ENCODE data around the gene WDR18. TPM values are rescaled to one million over a fixed set of nuclear protein-coding genes. Genes with fewer than 3 reads are reported as not detected.

The WDR18 gene
- total and polyA plus RNA-seq, 2 experiments from 2014 or later, result 155 to 157 TPM

DNA sequence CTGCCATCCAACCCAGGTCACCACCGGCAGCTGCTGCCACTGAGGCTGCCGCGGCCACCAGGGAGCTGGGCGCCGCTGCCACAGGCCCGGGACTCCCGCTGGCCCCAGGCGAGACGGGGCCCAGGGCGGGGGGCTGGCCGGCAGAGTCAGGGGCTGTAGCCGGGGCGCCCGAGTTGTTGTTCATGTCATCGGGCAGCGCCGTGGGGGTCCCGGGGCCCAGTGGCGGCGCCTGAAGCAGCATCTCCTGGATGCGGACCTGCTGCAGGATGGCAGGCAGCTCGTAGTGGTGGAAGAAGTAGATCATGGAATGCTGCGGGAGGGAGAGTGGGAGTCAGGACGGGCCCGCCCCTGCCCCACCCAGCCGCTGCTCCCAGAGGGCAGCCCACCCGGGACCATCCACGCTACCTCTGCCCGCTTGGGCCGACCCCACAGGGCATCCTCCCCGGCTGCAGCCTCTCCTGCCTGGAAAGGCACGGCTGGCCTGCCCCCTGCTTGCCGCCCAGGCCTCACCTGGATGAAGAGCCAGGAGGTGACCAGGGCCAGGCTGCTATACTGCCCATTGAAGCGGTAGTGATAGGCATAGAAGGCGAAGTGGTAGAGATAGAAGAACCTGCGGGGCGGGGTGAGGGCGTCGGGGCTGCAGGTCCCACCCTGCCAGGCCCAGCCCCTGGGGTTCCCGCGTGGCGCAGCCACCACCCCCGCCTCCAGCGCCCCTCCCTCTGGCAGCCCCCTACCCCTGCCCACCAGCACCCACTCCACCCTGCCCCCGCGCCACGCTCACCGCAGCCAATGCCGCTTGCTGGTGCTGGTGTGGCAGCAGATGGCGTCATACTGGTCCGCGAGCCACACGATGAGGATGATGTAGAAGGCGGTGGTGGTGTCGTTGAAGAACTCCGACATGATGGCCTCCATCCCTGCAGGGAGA, 26.7 kb downstream of the WDR18 start:
- peaks cover 10% of the 10 kb centered on the region; the same call in 1 of the 2 replicates for H3F3A ChIP-seq (replicated peaks; ENCODE audit: low read depth)
- H3K36me3 ChIP-seq (ENCODE audit: insufficient read depth), result no peaks in the 10 kb centered on the region
- Mint-ChIP-seq H3K9me3 (peaks cover 3% of the 10 kb centered on the region; the same call in 1 of the 3 replicates), H3K4me3 (no peak overlapping the region), H3K27me3 (ENCODE audit: insufficient read depth, low read depth, poor library complexity) (peaks cover 14% of the 10 kb centered on the region), H3K4me1 (peaks cover 5% of the 10 kb centered on the region; the same call in 2 of the 3 replicates), H3K27ac (no peak overlapping the region), H3K36me3 (ENCODE audit: low read depth) (peaks cover 12% of the 10 kb centered on the region)
- no peak for ATAC-seq
- H3K27ac ChIP-seq (ENCODE audit: low read depth), result no peak overlapping the region
- H3K79me2 ChIP-seq (replicated peaks; ENCODE audit: insufficient read depth), result peaks cover 22% of the 10 kb centered on the region
- no peak for DNase-seq (ENCODE audit: low spot score)
- no peaks in the 10 kb centered on the region for H3K4me1 ChIP-seq (ENCODE audit: insufficient read depth)
- no peak overlapping the region for H3K4me3 ChIP-seq
- peaks cover 14% of the 10 kb centered on the region; the same call in 1 of the 2 replicates for H4K20me1 ChIP-seq (replicated peaks; ENCODE audit: insufficient read depth)
- H2AFZ ChIP-seq, result no peak overlapping the region
- no peaks in the 10 kb centered on the region for H3K27me3 ChIP-seq (ENCODE audit: insufficient read depth)
- TF ChIP-seq POLR2AphosphoS5 (IDR thresholded peaks at IDR 0.05; ENCODE audit: low read depth), result no peak
- TF ChIP-seq, protein P1, sequence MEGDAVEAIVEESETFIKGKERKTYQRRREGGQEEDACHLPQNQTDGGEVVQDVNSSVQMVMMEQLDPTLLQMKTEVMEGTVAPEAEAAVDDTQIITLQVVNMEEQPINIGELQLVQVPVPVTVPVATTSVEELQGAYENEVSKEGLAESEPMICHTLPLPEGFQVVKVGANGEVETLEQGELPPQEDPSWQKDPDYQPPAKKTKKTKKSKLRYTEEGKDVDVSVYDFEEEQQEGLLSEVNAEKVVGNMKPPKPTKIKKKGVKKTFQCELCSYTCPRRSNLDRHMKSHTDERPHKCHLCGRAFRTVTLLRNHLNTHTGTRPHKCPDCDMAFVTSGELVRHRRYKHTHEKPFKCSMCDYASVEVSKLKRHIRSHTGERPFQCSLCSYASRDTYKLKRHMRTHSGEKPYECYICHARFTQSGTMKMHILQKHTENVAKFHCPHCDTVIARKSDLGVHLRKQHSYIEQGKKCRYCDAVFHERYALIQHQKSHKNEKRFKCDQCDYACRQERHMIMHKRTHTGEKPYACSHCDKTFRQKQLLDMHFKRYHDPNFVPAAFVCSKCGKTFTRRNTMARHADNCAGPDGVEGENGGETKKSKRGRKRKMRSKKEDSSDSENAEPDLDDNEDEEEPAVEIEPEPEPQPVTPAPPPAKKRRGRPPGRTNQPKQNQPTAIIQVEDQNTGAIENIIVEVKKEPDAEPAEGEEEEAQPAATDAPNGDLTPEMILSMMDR (conservative IDR thresholded peaks at IDR 0.05; ENCODE audit: low read depth in 2 of 2), result peak in 1 of 2 experiments; percentile 6; a peak in 1 of 4 replicates
- H3K9me2 ChIP-seq (ENCODE audit: insufficient read depth), result no peaks in the 10 kb centered on the region
- no peak overlapping the region for H3K4me2 ChIP-seq

DNA sequence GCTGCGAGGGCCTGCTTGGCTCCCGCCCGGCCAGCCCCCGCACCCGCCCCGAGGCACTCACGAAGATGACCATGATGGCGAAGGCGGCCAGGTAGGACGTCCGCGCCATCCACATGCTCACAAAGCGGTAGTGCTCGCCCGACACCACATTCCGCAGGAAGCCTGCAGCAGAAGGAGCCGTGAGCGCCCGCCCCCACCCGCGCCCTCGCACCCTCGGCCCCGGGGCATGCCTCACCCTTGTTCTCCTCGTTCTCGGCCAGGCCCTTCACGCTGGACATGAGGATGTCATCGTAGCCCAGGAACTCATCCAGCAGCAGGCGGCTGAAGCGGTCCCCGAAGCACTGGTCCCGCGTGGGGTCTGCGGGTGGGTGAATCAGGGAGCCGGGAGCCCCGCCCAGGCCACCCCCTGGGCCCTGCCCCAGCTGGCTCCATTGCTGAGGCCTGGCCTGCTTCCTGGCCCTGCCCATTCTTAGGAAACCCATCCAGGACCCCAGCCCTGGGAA, 27.7 kb downstream of the WDR18 start:
- no peak overlapping the region for H3K27ac ChIP-seq (ENCODE audit: low read depth)
- H3K9me2 ChIP-seq (ENCODE audit: insufficient read depth), result no peaks in the 10 kb centered on the region
- H3K4me2 ChIP-seq, result no peak overlapping the region
- Mint-ChIP-seq H3K4me3 (no peak overlapping the region), H3K27me3 (ENCODE audit: insufficient read depth, low read depth, poor library complexity) (peaks cover 7% of the 10 kb centered on the region), H3K36me3 (ENCODE audit: low read depth) (peaks cover 6% of the 10 kb centered on the region; the same call in 2 of the 3 replicates), H3K27ac (no peak overlapping the region), H3K4me1 (peaks cover 13% of the 10 kb centered on the region), H3K9me3 (peaks cover 1% of the 10 kb centered on the region; the same call in 1 of the 3 replicates)
- H3K79me2 ChIP-seq (replicated peaks; ENCODE audit: insufficient read depth), result peaks cover 33% of the 10 kb centered on the region
- no peak overlapping the region for H2AFZ ChIP-seq
- DNase-seq (ENCODE audit: low spot score) (no peak), ATAC-seq (no peak)
- H3K27me3 ChIP-seq (ENCODE audit: insufficient read depth), result no peaks in the 10 kb centered on the region
- H4K20me1 ChIP-seq (replicated peaks; ENCODE audit: insufficient read depth), result peaks cover 18% of the 10 kb centered on the region
- H3K36me3 ChIP-seq (ENCODE audit: insufficient read depth), result no peaks in the 10 kb centered on the region
- H3F3A ChIP-seq (replicated peaks; ENCODE audit: low read depth), result peaks cover 6% of the 10 kb centered on the region; the same call in 1 of the 2 replicates
- H3K4me3 ChIP-seq, result no peak overlapping the region
- H3K4me1 ChIP-seq (ENCODE audit: insufficient read depth), result peaks cover 5% of the 10 kb centered on the region; the same call in 1 of the 2 replicates
- no peak for TF ChIP-seq STAT1 (IDR thresholded peaks at IDR 0.05; ENCODE audit: unreplicated experiment)
- no peak for TF ChIP-seq EZH2 (IDR thresholded peaks at IDR 0.05; ENCODE audit: low read depth, unreplicated experiment)
- TF ChIP-seq, protein P2, sequence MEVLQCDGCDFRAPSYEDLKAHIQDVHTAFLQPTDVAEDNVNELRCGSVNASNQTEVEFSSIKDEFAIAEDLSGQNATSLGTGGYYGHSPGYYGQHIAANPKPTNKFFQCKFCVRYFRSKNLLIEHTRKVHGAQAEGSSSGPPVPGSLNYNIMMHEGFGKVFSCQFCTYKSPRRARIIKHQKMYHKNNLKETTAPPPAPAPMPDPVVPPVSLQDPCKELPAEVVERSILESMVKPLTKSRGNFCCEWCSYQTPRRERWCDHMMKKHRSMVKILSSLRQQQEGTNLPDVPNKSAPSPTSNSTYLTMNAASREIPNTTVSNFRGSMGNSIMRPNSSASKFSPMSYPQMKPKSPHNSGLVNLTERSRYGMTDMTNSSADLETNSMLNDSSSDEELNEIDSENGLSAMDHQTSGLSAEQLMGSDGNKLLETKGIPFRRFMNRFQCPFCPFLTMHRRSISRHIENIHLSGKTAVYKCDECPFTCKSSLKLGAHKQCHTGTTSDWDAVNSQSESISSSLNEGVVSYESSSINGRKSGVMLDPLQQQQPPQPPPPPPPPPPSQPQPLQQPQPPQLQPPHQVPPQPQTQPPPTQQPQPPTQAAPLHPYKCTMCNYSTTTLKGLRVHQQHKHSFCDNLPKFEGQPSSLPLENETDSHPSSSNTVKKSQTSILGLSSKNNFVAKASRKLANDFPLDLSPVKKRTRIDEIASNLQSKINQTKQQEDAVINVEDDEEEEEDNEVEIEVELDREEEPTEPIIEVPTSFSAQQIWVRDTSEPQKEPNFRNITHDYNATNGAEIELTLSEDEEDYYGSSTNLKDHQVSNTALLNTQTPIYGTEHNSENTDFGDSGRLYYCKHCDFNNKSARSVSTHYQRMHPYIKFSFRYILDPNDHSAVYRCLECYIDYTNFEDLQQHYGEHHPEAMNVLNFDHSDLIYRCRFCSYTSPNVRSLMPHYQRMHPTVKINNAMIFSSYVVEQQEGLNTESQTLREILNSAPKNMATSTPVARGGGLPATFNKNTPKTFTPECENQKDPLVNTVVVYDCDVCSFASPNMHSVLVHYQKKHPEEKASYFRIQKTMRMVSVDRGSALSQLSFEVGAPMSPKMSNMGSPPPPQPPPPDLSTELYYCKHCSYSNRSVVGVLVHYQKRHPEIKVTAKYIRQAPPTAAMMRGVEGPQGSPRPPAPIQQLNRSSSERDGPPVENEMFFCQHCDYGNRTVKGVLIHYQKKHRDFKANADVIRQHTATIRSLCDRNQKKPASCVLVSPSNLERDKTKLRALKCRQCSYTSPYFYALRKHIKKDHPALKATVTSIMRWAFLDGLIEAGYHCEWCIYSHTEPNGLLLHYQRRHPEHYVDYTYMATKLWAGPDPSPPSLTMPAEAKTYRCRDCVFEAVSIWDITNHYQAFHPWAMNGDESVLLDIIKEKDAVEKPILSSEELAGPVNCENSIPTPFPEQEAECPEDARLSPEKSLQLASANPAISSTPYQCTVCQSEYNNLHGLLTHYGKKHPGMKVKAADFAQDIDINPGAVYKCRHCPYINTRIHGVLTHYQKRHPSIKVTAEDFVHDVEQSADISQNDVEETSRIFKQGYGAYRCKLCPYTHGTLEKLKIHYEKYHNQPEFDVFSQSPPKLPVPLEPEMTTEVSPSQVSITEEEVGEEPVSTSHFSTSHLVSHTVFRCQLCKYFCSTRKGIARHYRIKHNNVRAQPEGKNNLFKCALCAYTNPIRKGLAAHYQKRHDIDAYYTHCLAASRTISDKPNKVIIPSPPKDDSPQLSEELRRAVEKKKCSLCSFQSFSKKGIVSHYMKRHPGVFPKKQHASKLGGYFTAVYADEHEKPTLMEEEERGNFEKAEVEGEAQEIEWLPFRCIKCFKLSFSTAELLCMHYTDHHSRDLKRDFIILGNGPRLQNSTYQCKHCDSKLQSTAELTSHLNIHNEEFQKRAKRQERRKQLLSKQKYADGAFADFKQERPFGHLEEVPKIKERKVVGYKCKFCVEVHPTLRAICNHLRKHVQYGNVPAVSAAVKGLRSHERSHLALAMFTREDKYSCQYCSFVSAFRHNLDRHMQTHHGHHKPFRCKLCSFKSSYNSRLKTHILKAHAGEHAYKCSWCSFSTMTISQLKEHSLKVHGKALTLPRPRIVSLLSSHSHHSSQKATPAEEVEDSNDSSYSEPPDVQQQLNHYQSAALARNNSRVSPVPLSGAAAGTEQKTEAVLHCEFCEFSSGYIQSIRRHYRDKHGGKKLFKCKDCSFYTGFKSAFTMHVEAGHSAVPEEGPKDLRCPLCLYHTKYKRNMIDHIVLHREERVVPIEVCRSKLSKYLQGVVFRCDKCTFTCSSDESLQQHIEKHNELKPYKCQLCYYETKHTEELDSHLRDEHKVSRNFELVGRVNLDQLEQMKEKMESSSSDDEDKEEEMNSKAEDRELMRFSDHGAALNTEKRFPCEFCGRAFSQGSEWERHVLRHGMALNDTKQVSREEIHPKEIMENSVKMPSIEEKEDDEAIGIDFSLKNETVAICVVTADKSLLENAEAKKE (CRISPR knock-in tag; IDR thresholded peaks at IDR 0.05), result no peak
- TF ChIP-seq JUNB (IDR thresholded peaks at IDR 0.05; ENCODE audit: unreplicated experiment), result no peak
- no peak for TF ChIP-seq EZH2phosphoT487 (IDR thresholded peaks at IDR 0.05; ENCODE audit: unreplicated experiment)
- TF ChIP-seq, protein P3, sequence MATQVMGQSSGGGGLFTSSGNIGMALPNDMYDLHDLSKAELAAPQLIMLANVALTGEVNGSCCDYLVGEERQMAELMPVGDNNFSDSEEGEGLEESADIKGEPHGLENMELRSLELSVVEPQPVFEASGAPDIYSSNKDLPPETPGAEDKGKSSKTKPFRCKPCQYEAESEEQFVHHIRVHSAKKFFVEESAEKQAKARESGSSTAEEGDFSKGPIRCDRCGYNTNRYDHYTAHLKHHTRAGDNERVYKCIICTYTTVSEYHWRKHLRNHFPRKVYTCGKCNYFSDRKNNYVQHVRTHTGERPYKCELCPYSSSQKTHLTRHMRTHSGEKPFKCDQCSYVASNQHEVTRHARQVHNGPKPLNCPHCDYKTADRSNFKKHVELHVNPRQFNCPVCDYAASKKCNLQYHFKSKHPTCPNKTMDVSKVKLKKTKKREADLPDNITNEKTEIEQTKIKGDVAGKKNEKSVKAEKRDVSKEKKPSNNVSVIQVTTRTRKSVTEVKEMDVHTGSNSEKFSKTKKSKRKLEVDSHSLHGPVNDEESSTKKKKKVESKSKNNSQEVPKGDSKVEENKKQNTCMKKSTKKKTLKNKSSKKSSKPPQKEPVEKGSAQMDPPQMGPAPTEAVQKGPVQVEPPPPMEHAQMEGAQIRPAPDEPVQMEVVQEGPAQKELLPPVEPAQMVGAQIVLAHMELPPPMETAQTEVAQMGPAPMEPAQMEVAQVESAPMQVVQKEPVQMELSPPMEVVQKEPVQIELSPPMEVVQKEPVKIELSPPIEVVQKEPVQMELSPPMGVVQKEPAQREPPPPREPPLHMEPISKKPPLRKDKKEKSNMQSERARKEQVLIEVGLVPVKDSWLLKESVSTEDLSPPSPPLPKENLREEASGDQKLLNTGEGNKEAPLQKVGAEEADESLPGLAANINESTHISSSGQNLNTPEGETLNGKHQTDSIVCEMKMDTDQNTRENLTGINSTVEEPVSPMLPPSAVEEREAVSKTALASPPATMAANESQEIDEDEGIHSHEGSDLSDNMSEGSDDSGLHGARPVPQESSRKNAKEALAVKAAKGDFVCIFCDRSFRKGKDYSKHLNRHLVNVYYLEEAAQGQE (IDR thresholded peaks at IDR 0.05; ENCODE audit: unreplicated experiment), result no peak
